NCI-H2107 (cell line): ENCODE results near the gene PKP1.

Source experiments
- DNase-seq: peaks from one replicate; lab custom pipeline; 2025; lab: John Stamatoyannopoulos, UW

Gene PKP1

GRCh38 chr1:201353186-201353940 lies 70.1 kb downstream of the PKP1 start:
- DNase-seq: no peak

DNA sequence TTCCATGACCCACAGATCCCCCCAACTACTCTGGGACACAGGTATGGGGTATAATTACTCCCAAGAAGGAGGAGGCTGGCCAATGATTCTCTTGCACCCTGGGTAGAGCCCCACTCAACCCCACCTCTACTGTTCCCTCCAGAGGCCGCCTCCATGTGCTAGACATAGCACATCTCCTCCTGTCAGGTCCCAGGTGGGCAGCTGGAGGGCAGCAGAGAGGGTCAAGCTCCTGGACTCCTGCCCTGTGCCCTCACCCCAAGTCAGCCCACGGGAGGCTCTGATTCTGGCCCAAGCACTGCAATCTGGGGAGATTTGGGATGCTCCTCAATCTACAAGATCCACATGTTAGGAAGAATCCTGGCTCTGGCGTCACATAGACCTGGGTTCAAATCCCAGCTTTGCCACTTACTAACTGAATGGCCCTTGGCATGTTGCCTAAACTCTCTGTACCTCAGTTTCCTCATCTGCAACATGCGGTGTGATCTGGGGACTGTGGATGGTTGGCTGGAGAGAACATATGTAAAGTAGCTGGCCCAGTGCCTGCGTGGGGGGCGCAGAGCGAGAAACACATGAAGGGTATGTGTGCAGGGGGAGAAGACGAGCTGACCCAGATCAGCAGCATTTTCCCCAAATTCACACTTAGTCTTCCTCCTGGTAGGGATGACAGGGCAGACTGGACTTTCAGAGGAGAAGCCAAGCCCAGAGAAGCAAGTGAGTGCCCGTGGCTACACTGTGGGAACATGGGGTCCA lies 71.0 kb downstream of the PKP1 start:
- DNase-seq: no peak

DNA sequence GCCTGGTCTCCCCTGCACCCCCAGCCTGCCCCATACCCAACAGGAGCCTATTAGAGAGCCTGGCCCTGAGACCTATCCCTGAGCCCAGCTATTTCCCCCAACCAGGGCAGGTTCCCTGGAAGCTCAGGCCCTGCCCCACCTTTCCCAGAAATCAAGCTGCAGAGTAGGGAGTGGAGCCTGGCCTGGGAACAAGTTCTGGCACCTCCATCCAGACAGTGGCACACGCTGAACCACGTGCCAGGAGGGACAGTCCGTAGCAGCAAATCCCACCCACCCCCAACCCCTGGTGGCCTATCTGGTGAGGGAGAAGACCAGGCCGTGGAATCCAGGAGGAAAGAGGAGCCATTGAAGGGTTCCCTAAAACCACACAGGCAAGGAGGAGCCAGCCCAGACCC lies 71.6 kb downstream of the PKP1 start:
- DNase-seq: no peak

GRCh38 chr1:201355471-201355870 lies 72.2 kb downstream of the PKP1 start:
- DNase-seq: no peak

GRCh38 chr1:201356236-201356635 lies 72.9 kb downstream of the PKP1 start:
- DNase-seq: no peak

GRCh38 chr1:201356701-201357100 lies 73.4 kb downstream of the PKP1 start:
- no peak for DNase-seq

GRCh38 chr1:201357211-201357610 lies 73.9 kb downstream of the PKP1 start:
- DNase-seq: no peak

DNA sequence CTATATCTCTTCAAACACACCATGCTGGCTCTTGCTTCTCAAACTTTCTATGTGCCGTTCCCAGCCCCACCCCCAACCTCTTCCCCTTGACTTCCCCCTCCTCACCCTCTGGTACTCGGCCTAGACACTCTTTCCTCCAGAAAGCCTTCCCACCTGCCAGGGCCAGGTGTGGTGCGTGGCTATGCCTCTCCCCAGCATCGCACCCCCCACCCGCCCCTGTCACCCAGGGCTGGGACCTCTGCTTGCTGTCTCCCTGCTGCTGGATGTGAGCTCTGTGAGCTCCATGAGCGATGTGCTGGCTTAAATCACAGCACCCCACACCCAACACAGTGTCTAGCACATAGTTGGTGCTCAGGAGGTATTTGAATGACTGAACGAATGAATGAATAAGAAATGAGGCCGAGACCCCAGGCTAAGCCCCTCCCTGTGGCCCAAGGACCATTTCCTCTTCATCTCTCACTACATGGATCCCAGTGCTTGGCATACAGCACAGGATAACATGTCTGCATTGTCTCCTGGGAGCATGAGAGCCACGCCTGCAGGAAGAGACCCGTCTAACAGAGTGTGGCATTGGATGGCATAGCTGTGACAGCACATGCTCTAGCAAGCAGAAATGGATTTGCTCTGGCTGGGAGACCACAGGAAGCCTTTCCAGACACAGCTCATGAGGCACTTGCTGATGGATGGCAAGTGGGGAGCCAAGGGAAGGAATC lies 74.5 kb downstream of the PKP1 start:
- DNase-seq: no peak

DNA sequence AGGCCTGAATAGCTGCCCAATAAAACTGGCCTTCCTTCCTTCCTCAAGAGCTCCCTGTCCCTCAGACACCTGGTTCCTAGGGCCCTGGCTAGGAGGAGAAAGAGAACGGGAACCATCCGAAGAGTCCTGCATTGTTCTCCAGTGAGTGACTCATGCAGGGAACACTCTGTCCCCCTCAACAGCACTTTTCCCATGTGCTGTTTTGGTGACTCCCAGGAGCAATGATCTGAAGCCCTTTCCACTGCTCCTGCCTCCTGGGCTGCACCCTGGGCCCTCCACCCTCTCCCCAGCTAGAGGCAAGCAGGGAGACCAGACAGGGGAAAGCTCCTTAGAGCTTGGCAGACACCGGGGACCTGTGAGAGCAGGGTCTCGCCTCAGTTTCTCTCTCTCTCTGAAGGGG lies 75.3 kb downstream of the PKP1 start:
- no peak for DNase-seq

- no peak for DNase-seq
These were observed 75.9 kb downstream of the PKP1 start for GRCh38 chr1:201359031-201359872.

DNA sequence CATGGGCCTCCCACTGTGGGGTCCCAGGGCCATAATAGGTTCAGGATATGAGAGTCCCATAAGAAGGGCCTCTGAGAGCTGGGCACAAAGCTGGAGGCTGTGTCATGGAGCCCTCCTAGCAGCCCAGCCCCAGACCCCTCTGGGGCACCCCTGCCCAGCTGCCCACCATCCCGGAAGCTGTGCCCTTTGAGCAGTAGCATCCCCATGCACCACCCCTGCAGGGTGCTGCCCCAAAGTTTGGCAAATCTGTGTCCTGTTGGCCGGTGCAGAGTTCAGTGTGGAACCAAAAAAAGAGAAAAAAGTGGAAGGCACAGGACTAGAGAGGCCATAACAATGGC lies 76.5 kb downstream of the PKP1 start:
- DNase-seq: no peak

DNA sequence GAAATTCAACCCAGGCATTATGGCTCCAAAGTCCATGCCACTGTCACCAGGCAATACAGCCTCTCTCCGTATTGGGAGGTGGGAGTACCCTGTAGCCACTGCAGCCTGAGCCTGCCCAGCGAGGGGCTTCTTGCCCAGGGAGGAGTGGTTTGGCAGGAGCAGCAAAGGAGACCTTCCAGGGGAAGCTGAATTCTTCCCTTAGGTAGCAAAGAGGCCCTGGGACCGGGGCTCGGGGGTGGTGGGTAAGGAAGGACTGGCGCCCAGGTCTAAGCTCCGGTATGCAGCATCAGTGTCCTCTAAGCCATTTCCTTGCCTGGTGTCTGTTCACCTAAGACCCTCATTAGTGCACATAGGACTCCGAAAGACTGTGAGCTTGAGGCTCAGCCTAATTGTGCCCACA lies 77.2 kb downstream of the PKP1 start:
- DNase-seq: no peak

GRCh38 chr1:201360901-201361651 lies 77.8 kb downstream of the PKP1 start:
- DNase-seq: no peak

DNA sequence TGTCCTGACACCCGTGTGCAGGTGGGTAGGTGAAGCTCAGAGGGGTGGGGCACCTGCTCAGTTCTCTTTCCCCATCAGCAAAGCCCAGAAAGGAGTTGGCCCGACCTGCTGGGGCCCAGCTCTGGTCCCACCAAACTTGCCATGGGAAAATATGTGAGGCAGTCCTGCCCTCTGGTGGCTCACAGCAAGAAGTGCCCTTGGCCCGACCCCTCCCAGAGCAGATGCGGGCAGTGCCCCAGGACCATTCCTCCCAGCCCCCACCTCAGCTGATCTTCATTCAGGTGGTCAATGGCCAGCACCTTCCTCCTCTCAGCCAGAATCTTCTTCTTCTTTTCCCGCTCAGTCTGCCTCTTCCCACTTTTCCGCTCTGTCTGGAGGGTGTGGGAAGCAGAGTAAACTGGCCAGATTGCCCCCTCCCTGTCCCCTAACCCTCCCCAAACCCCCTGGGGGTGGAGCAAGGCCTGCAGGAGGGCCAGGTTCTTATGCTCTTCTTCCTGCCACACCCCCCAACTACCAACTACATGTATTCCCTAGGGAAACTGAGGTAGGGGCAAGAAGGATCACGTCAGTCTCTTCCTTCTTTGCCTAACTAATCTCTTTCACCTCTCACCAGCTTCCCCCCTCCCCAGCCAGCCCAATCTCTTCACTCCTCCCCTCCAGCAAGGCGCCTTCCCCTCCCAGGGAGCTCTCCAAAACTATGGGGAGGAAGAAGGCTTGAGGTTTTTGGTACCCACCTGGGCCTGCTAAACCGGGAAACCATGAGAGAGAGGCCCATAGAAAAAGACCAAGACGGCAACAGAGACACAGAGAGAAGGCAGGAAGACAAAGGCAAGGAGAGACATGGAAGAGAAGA lies 78.6 kb downstream of the PKP1 start:
- DNase-seq: no peak

- DNase-seq: no peak
These were observed 79.6 kb downstream of the PKP1 start for GRCh38 chr1:201362906-201363305.

DNA sequence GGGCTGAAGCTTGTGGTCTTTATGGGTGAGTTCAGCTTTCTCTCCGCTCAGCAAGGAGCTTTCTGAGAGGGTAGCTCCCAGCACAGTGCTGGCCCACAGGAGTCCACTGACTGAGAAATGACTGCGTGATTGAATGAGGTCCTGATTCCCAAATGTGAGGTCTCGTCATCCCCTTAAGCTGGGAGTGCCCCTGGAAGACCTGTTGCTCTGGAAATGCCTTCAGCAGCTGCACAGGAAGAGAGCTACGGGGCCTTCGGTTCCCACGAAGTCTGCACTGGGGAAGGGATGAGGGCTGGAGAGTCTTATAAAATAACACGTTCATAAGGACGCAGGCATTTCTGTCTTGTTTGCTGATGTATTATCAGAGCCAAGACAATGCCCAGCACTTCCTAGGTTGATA lies 80.2 kb downstream of the PKP1 start:
- DNase-seq: no peak

- no peak for DNase-seq
These were observed 81.5 kb downstream of the PKP1 start for GRCh38 chr1:201364808-201365105.

- no peak for DNase-seq
These were observed 81.9 kb downstream of the PKP1 start for GRCh38 chr1:201365251-201365650.

- DNase-seq: no peak
These were observed 83.4 kb downstream of the PKP1 start for GRCh38 chr1:201366696-201367095.

GRCh38 chr1:201369209-201369608 lies 85.9 kb downstream of the PKP1 start:
- no peak for DNase-seq

DNA sequence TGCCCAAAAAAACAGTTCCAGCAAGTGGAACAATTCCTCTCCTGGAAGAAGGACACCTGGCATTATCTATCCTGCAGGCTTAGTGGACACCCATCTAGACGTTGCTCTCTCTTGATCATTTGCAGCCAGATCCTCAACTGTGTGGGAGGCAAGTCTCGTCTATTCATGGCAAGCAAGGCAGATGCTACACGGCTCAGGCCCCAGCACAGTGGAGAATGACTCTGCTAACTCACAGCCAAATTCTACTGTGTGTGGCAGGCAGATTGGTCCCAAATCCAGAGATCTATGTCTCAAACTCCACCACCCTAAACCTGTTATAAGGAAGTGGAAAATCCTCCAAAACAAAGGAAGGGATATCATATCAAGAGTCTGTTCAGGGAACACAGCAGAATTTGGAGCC lies 87.2 kb downstream of the PKP1 start:
- no peak for DNase-seq
